ENCODE results near the gene FNDC5. TPM values are rescaled to one million over a fixed set of nuclear protein-coding genes. Genes with fewer than 3 reads are reported as not detected.

Gene FNDC5
- total RNA-seq, 1 donor, result 0.99 TPM

DNA sequence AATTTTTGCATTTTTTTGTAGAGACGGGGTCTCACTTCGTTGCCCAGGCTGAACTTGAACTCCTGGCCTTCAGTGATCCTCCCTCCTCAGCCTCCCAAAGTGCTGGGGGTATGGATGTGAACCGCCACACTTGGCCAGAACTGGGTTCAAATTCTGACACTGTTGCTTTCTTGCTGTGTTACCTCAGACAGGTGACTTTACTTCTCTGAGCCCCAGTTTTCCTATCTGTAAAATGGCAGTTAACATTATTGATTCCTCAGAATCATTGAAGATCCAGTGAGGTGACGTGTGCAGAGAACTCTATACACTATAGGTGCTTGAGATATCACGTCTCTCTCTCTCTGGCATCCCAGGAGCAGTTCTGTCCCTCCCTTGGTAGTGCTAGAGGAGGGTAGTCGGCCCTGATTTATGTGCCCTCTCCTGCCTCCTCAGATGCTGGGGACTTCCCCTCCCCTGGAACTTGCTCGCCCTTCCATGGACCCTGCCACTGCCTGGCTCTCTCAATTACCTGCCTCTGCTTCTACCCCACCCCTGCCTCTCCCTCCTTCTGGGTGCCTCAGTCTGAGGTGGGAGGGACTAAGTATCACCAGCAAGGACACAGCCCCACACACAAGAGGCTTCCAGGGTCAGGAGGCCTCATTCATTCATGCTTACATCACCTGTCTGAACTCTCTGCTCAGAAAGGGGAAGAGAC is 12.8 kb upstream of the FNDC5 start:
- no peak for TF ChIP-seq CTCF (IDR thresholded peaks at IDR 0.05; ENCODE audit: insufficient read depth, low read length)
- no peak overlapping the region for H3K4me3 ChIP-seq (ENCODE audit: low read depth, low read length)
- no peak for DNase-seq (ENCODE audit: low read depth)

GRCh38 chr1:32881871-32882850 is 11.4 kb upstream of the FNDC5 start:
- no peak for DNase-seq (ENCODE audit: low read depth)
- no peak for TF ChIP-seq CTCF (IDR thresholded peaks at IDR 0.05; ENCODE audit: insufficient read depth, low read length)
- H3K4me3 ChIP-seq (ENCODE audit: low read depth, low read length), result no peak overlapping the region

DNA sequence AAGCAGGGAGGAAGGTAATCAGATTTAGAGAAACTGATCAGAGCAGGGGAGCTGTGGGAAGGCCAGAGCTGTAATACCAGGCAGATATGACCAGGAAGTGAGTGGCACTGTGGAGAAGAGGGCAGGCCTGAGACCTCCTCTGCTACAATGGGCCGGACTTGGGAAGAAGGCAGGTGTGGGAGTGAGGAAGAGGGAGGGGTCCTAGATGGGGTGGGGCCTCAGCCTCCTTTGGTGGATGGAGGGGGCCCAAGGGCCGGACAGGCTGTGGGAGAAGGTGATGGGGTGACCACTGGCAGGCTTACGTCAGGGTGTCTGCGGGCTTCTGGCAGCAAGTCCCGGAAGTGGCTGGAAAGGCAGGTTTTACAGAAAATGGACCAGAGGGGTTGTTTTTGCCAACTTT is 10.6 kb upstream of the FNDC5 start:
- TF ChIP-seq CTCF (IDR thresholded peaks at IDR 0.05; ENCODE audit: insufficient read depth, low read length), result no peak

GRCh38 chr1:32878637-32879041 is 7.9 kb upstream of the FNDC5 start:
- TF ChIP-seq CTCF (IDR thresholded peaks at IDR 0.05; ENCODE audit: insufficient read depth, low read length), result no peak
- no peak for DNase-seq (ENCODE audit: low read depth)
- H3K4me3 ChIP-seq (ENCODE audit: low read depth, low read length), result no peak overlapping the region

More for the DNA sequence above, 10.6 kb upstream of the FNDC5 start:
- no peak for DNase-seq (ENCODE audit: low read depth)
- no peak overlapping the region for H3K4me3 ChIP-seq (ENCODE audit: low read depth, low read length)

- no peak for TF ChIP-seq CTCF (IDR thresholded peaks at IDR 0.05; ENCODE audit: insufficient read depth, low read length)
- H3K4me3 ChIP-seq (ENCODE audit: low read depth, low read length), result no peak overlapping the region
- peak; percentile 34 for DNase-seq (ENCODE audit: low read depth)
These were observed 7.5 kb upstream of the FNDC5 start for GRCh38 chr1:32878183-32878582.

- no peak overlapping the region for H3K4me3 ChIP-seq (ENCODE audit: low read depth, low read length)
- no peak for DNase-seq (ENCODE audit: low read depth)
- no peak for TF ChIP-seq CTCF (IDR thresholded peaks at IDR 0.05; ENCODE audit: insufficient read depth, low read length)
These were observed 6.7 kb upstream of the FNDC5 start for GRCh38 chr1:32877211-32878110.
